Measurements from ENCODE around the gene PPP2R5D.

Gene PPP2R5D

GRCh38 chr6:43060034-43060754 is 75.8 kb downstream of the PPP2R5D start:
- no peak for DNase-seq

GRCh38 chr6:43060755-43061633 is 76.6 kb downstream of the PPP2R5D start:
- DNase-seq = no peak

DNA sequence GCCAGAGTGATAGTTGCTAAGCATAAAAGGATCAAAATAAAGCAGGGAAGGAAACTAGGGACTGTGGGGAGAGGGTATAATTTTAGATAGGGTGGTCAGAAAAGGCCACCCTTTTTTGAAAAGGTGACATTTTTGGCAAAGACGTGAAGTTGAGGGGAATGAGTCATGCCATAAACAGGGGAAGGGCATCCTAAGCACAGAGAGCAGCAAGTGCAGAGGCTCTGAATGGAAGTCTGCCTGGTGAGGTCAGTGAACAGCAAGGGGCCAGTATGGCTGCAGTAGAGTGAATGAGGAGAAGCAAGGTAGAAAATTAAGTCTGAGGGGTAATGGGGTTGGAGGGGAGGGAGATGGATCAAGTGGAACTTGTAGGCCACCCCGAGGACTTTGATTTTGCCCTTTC is 77.5 kb downstream of the PPP2R5D start:
- no peak for DNase-seq

Measured in DMS 273 treated with DMSO at 0.1 percent for 48 hours (cell line).